HL-60/S4 treated with retinoic acid at 250 ng/mL for 4 days and 3 days (cell line): Measurements from ENCODE around the gene CDK14.
"Not testable (repeated sequence)": the region's sequence is repeated elsewhere in the genome, so short reads cannot be mapped to it uniquely, and the experiment has no call there.

ENCODE experiments used
- in situ Hi-C: fragments of 300-500 bp; cut with MboI; formaldehyde crosslinking; loops from 2 replicates; pipeline ENCODE4 v1.7.0; 2022; ENCODE audit warnings: low sequenced_read_pairs

CDK14 gene

DNA sequence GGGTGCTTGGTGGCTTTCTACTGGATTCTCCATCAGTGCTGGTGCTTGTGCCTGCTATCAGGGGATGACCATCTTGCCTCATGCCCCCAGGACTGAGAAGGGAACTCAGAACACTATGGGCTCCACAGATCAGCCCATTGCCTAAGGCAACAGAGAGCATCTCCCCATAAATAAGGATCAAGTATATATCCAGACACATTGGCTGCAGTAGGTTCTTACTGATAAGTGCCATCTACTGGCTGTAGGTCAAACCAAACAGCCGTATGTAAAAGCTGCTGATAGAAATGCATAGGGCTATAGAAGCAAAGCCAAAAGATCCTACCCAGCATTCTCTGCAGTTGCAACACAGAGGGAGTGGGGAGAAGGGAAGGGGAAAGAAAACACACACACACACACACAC is 153.7 kb downstream of the CDK14 start:
- in situ Hi-C loops: no loop called here

DNA sequence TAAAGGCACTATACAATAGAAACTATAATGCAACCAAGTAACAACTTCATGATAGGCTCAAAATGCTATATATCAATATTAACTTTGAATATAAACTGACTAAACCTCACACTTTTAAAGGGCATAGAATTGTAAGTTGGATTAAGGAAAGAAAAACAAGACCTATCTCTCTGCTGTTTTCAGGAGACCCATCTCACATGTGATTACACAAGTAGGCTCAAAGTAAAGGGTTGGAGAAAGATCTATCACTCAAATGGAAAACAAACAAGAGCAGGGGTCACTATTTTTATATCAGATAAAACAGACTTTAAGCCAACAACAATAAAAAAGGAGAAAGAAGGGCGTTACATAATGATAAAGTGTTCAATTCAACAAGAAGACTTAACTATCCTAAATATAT is 155.5 kb downstream of the CDK14 start:
- in situ Hi-C loops: no loop called here

DNA sequence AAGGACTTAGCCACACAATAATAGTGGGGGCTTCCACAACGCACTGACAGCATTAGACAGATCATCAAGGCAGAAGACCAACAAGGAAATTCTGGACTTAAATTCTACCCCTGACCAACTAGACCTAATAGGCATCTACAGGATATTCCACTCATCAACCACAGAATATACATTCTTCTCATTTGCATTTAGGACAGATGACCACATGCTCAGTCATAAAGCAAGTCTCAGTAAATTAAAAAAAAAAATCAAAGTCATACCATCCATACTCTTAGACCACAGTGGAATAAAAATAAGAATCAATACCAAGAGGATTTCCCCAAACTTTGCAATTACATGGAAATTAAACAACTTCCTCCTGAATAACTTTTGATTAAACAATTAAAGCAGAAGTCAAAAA is 155.9 kb downstream of the CDK14 start:
- in situ Hi-C loops: no loop called here

DNA sequence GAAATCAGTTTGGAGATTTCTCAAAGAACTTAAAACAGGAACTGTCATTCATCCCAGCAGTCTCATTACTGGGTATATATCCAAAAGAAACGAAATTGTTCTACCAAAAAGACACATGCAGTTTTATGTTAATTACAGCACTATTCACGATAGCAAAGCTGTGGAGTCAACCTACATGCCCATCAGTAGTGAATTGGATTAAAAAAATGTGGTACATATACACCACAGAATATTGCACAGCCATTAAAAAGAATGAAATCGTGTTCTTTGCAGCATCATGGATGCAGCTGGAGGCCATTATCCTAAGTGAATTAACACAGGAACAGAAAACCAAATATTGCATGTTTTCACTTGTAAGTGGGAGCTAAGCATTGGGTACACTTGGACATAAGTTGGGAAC is 158.9 kb downstream of the CDK14 start:
- in situ Hi-C loops: no loop called here

DNA sequence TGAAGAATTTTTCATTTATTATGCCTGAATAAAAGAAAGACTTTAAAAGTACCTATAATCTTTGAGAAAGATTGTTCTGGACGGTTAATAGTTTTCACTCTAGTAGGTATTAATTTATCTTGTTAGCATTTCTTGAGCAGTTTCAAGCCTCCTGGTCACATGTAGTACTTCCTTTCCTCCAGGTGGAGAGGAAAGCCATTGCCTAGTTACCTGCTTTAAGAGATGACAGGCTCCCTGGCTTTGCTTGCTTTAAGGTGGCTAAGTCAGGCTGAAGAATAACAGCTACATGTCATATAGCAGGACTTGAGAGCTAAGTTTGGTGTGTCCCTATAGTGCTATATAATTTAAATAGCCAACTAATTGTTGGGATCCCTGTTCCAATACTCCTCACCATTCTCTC is 160.2 kb downstream of the CDK14 start:
- in situ Hi-C loops: no loop called here

DNA sequence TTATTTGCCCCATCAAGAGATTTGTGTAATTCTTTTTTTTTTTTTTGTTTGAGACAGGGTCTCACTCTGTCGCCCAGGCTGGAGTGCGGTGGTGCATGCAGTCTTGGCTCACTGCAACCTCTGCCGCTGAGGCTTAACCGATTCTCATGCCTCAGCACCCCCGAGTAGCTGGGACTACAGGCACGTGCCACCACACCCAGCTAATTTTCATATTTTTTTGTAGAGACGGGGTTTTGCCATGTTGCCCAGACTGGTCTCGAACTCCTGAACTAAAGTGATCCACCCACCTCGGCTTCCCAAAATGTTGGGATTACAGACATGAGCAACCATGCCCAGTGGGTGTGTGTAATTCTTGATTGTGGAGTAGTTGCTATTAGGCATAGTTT is 161.4 kb downstream of the CDK14 start:
- in situ Hi-C loops: not testable (repeated sequence)

DNA sequence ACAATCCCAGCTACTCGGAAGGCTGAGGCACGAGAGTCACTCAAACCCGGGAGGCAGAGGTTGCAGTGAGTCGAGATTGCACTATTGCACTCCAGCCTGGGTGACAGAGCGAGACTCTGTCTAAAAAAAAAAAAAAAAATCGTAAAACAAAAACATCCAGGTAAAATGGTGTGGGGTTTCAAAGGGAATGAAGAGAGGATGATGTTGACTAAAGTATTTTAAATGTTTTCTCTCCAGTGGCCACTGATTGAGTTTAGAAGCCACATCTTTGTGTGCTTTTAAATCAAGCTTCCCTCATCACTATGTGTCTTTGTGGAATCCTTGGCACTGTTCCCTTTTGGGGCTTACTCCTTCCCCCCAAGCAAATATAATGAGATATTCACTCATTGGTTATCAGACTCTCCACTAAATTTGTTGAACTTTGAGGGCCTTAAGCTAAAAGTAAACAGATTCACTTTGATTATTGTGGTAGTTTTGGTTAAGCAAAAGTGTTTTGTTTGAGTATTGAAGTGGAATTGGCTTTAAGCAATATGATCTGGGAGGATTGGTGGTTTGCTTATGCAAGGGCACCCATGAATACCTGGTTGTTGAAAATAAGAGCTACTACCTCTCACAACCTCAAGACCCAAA is 162.9 kb downstream of the CDK14 start:
- in situ Hi-C loops: no loop called here

DNA sequence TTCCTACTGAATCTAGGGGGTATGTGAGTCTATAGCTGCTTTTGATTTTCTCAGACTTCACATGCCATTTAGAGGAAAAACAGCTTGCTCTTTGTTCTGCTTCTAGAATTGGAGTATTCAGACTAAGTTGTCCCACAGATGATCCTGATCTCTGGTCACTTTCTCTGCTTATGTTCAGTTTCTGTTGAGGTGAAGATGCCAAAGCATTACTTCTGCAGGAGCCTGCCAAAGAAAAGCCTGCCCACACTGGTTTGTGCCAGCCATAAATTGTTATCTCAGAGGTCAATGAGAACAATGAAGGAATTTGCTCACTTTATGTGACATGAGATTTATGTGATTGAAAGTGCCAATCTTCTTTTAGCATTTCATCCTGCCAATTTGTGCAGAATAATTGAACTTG is 163.6 kb downstream of the CDK14 start:
- in situ Hi-C loops: no loop called here

DNA sequence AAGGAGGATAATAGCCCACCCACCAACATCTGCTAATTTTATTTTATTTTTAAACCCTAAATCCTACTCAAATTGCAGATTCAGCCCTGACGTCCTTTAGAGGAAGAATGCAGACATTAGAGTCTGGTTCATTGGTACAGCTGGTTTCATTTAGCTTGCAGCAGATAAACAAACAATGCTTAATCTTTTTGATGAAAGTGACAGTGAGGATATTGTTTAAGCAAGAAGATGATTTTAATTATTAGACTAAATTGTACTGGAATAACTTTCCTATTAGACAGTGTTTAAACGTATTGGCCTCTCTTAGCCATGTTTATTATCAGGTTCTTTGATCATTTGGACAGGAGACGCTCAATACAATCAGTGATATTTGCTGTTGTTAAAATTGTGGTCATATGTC is 164.8 kb downstream of the CDK14 start:
- in situ Hi-C loops: no loop called here

DNA sequence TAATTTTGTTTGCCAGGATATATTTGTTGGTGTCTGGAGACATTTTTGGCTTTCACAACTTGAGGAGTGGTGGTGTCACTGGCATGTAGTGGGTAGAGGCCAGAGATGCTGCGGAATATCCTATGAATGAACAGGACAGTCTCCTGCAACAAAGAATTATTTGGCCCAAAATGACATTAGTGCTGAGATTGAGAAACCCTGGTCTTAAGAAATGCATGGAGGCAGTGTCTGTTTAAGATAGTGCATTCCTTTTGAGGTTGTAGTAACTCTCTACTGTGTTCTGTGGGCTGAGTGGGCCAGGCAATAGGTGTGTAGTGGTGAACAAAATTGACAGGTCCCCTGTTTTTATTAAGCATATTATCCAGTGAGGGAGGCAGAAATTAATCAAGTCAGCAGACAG is 165.5 kb downstream of the CDK14 start:
- in situ Hi-C loops: no loop called here

DNA sequence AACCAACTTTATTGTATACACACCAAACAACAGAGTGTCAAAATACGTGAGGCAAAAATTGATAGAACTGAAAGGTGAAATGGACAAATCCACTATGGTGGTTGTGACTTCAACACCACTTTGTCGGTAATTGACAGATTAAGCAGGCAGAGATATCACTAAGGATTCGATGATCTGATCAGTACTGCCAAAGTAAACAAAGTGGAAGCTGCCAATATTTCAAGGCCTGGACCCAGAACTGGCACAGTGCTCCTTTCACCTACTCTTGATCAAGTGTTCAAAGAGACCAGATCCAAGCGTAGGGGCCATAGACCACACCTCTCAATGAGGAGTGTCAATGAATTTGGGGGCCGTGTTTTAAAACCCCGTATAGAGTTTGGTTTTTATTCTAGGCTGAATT is 167.0 kb downstream of the CDK14 start:
- in situ Hi-C loops: no loop called here

DNA sequence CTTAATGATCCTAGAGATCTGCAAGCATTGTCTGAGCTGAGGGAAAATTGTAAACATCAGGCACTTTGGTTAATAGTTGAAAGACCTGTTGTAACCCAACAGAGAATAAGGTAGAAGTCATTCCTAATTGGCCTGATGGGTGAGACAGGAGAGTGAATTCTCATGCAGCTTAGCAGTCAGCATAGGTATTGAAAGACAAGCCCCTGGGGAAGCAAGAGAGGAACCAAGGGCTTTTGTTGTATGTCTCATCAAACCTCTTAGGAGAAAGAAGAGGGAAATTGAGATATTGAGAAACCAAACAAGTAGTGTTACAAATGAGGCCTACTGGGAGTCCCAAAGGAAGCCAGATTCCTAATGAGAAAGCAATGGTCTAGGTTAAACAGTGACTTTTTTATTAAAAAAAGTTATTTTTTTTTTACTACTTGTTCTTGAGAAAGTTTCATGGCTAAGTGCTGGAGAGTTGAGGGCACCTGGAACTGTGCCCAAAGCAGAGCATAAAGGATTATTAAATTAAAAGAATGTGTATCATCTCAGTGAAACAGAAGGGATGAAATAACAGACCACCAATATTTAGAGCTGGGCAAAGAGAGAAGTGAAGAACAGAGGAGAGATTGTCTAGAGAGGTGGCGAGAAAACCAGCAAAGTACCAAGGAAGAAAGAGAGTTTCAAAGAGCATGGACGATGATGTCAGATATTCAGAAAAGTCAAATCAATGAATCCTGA is 168.9 kb downstream of the CDK14 start:
- in situ Hi-C loops: no loop called here

DNA sequence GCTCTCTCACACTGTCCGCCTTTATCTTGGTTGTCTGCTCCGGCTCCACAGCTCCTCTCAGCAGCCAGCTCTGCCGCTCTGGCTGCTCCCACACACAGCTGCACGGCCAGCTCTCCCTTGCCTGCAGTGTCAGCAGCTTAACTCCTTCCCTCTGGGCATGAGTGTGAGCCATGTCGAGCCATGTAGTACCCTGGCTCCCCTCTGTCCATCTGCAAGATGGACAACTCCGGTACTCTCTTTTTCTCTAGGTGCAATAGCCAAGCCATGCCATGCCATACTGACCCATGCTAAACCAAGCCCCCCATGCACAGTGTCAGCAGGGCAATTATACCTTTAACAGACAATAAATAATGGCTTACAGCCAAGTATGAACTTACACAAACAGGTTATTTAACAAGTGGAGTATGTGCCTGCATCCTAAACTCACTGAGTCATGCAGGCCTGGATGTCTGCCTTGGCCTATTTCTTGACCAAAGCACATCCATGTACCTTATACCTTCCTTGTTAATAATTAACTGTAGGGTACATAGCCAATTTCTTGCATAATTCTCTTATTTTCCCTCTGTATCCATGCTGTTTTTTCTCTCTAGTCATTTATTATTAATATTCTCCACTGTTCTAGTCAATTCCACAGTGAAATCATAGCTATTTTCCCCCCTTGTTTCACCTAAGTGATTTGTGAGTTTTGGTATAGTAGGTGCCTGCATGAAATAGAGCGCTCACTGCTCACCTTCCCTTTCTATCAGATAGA is 170.9 kb downstream of the CDK14 start:
- in situ Hi-C loops: no loop called here

DNA sequence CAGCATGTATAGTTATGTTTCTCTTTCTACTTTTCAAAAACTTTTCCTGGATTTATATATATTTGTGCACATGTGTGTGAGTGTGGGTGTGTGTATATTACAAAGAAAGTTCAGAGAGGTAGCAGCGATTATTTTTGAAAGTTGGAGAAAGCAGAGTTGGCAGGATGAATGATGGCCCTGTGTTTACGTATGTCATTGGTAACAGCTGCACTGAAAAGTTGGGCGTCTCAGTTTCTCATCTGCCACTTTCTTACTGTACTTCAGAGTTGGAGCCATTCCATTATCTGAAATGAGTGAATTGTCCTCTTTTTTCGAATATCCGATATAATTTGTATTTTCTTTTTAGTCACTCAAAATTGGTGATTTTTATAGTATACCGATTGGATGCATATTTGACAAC is 172.2 kb downstream of the CDK14 start:
- in situ Hi-C loops: no loop called here

DNA sequence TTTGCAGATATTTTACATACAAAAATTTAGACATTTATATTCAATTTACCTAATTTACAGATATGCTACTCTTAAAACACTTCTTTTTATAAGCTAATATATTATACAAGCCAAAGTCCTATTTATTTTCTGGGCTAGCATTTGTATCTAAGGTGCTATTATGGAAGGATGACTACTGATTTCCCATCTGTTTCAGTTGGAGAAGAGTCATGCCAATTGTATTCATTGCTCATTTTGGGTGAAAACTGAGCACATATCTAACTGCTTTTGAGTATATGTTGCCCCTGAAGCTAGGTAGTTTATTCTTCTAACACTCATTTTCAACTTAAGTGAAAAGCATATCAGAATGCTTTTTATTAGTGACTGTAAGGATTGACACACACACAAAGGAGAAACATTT is 172.9 kb downstream of the CDK14 start:
- in situ Hi-C loops: no loop called here

DNA sequence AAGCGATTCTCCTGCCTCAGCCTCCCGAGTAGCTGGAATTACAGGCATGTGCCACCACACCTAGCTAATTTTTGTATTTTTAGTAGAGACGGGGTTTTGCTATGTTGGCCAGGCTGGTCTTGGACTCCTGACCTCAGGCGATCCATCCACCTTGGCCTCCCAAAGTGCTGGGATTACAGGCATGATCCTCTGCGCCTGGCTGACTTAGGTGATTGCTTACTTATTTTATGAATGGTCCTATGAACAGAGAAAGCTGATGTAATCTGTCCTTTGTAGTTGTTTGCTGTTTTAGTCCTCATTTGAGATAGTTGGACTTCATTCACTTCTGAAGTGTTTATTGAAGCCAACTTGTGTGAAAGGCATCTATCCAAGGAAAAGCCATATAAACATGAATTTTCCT is 173.4 kb downstream of the CDK14 start:
- in situ Hi-C loops: not testable (repeated sequence)

DNA sequence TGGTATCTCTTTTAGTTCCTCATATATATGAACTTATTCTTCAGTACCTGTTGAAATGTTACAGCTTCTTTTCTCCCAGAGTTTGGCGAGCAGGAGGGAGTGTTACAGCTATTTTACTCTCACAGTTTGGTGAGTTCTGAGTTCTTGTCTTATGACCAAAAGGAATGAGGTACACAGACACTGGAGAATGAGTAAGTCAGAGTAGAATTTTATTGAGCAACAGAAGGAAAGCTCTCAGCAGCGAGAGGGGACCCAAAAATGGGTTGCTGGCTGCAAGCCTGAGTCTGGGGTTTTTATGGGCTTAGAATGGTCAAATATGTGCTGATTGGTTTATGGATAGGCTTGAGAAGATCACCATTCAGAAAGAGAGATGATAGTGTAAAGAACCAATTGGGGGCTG is 175.2 kb downstream of the CDK14 start:
- in situ Hi-C loops: no loop called here

DNA sequence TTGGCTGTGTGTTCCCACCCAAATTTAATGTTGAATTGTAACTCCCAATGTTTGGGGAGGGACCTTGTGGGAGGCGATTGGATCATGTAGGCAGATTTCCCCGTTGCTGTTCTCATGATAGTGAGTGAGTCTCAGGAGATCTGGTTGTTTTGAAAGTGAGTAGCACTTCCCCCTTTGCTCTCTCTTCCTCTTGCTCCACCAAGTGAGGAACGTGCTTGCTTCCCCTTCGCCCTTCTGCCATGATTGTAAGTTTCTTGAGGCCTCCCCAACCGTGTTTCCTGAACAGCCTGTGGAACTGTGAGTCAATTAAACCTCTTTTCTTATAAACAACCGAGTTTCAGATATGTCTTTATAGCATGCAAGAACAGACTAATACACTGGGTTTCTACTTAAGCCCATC is 176.3 kb downstream of the CDK14 start:
- in situ Hi-C loops: no loop called here

DNA sequence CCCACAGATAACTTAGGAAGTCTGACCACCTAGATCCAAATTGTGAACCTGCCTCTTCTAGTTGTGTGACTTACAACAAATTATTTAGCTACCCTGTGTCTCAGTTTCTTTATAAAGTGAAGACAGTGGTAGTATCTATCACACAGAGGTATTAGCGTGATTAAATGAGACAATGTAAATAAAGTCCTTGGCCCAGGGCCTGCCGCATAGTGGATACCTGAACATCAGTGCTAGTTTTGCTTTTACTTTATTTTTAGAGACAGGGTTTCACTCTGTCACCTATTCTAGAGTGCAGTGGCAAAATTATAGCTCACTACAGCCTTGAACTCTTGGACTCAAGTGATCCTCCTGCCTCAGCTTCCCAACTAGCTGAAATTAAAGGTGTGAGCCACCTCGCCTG is 177.1 kb downstream of the CDK14 start:
- in situ Hi-C loops: no loop called here

DNA sequence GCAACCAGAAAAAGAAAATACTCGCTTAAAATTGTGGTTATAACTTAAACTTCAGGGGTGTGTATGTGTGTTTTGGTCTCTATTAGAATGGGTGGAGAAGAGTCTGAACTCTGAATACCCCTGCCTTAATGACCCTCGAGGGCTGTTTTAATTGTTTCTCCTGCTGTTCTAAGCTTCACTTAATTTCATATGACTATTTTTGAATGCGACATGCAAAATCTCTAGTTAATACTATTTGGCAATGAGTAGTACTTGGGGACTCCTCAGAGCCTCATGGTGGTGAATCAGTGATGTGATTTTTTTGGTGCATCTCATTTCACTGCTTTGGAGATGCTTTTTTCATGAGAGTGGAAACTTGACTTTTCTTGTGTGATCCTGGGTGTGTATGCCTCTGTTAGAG is 178.6 kb downstream of the CDK14 start:
- in situ Hi-C loops: no loop called here

DNA sequence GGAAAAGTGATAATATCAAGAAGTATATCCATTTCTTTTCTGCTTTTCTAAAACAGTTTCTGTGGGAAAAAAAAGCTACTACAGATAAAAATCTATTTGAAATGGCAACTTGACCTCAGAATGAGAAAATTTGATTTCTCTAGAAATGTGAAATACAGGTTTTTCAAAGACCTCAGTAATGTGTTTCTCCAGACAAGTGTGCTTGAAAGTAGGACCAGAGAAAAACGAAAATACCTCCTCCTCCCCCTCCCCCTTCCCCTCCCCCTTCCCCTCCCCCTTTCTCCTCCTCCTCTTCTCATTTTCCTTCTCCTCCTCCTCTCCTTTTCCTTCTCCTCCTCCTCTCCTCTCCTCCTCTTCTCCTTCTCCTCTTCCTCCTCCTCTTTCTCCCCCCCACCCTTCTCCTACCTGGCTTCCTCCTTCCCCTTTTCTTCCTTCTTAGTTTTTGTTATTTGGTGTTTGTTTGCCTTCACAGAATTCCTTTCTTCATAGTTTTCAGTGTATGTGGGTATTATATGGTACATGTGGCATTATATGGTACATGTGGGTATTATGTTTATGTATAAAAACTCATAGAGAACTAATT is 179.4 kb downstream of the CDK14 start:
- in situ Hi-C loops: no loop called here

DNA sequence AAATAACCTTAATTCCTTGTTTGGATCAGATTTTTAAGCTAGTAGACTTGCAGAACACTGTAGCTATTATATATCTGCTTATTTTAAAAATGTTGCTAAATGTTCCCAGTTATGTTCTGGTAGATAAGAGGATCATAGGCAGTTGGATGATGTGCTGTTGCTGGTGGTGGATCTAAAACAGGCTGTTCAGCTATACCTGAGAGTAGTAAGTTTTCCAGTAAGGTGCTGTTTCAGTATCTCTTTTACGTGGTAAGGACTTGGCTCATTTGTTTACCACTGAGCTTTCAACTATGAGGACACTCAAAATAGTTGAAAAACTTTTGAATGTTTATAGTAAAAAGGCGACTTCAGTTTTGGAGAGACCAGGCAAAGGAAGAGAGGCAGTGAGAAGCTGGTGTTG is 180.9 kb downstream of the CDK14 start:
- in situ Hi-C loops: no loop called here
